SU-DHL-6 (cell line): ENCODE results near the gene AKAP8.

Experiments
- EZH2phosphoT487 ChIP-seq: fragments of 200-600 bp; sonication (generic), shearing (Covaris generic); conservative IDR thresholded peaks from 2 replicates; pipeline ENCODE4 v1.6.1; 2018; ENCODE audit warnings: mild to moderate bottlenecking, antibody characterized with exemption, low read length, moderate library complexity, mixed read lengths
- TF ChIP-seq, protein P1 (sequence below): fragments of 200-600 bp; sonication (generic); IDR thresholded peaks from one replicate; pipeline ENCODE4 v1.5.1; 2017; ENCODE audit warnings: antibody characterized with exemption, mild to moderate bottlenecking, low read length, moderate library complexity; ENCODE audit not compliant: insufficient read depth, poor library complexity, severe bottlenecking

DNA sequence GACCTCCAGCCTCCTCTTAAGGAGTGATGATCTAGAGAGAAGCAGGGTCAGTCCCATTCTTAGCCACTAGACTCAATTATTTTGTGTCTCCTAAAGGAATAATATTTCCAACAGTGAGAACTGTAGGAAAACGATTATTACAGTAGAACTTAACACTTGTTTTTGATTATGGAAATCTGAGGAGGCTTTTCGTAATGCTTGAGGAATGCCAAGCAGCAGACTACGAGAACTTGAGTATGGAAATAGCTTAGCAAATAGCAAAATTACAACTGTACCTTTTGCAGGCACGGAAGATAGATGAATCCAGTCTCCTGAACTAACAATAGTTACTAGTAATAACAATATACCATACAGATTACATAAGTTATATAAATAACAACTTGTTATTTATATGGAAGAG, 59.5 kb downstream of the AKAP8 start:
- TF ChIP-seq EZH2phosphoT487: no peak
- TF ChIP-seq, protein P1, sequence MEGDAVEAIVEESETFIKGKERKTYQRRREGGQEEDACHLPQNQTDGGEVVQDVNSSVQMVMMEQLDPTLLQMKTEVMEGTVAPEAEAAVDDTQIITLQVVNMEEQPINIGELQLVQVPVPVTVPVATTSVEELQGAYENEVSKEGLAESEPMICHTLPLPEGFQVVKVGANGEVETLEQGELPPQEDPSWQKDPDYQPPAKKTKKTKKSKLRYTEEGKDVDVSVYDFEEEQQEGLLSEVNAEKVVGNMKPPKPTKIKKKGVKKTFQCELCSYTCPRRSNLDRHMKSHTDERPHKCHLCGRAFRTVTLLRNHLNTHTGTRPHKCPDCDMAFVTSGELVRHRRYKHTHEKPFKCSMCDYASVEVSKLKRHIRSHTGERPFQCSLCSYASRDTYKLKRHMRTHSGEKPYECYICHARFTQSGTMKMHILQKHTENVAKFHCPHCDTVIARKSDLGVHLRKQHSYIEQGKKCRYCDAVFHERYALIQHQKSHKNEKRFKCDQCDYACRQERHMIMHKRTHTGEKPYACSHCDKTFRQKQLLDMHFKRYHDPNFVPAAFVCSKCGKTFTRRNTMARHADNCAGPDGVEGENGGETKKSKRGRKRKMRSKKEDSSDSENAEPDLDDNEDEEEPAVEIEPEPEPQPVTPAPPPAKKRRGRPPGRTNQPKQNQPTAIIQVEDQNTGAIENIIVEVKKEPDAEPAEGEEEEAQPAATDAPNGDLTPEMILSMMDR: no peak
